ENCODE data around the gene NR3C1. TPM values are rescaled to one million over a fixed set of nuclear protein-coding genes. Genes with fewer than 3 reads are reported as not detected.

Gene NR3C1
- total RNA-seq, 1 donor from 2014 or later = 59.9 TPM

DNA sequence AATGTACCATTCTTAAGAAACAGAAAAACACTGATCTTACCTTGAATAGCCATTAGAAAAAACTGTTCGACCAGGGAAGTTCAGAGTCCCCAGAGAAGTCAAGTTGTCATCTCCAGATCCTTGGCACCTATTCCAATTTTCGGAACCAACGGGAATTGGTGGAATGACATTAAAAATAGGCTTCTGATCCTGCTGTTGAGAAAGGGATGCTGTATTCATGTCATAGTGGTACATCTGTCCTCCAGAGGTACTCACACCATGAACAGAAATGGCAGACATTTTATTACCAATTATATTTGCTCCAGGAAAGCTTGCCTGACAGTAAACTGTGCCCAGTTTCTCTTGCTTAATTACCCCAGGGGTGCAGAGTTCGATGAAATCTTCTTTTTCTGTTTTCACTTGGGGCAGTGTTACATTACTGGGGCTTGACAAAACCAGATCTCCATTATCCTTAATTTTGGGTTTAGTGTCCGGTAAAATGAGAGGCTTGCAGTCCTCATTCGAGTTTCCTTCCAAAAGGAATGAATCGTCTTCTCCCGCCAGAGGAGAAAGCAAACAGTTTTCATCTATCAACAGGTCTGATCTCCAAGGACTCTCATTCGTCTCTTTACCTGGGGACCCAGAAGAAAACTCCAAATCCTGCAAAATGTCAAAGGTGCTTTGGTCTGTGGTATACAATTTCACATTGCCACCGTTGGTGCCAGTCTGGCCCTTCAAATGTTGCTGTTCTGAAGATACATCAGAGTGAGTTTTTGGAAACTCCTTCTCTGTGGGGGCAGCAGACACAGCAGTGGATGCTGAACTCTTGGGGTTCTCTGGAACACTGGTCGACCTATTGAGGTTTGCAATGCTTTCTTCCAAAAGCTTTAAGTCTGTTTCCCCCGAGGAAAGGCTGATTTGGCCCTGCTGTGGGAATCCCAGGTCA lies 3.6 kb downstream of the NR3C1 start:
- DNase-seq (ENCODE audit: low read depth) = peak; percentile 17

DNA sequence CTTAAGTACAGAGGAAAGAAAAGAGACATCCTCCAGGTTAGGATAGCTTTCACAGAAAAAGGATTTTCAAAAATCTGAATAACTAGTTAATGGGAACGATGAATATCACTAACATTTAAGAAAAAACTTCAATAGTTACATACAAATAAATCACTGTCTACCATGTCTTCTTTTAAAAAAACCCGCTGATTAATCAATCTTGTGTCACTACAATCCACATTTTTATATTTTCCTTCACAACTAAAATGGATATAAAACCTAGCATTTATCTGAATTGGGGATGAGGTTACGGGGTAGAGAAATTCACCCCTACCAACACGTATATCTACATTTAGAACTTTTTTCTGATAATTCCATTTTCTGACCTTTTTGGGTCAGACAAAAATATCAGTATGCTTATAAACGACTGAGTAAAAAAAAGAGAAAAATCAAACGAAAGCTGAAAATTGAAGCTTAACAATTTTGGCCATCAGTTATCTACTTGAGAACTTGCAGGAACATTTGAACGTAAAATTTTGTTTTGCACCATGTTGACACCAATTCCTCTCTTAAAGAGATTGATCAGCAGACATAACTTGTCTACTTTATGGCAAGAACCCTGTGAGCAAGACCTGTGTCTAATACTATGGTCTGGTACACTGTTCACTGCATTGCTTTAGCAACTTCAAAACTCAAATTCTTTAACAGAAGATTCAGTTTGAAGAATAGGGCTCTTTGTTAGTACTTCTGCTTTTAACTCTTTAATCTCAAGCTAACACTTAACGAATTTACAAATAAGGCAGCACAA lies 4.8 kb downstream of the NR3C1 start:
- DNase-seq (ENCODE audit: low read depth) = peak; percentile 24

DNA sequence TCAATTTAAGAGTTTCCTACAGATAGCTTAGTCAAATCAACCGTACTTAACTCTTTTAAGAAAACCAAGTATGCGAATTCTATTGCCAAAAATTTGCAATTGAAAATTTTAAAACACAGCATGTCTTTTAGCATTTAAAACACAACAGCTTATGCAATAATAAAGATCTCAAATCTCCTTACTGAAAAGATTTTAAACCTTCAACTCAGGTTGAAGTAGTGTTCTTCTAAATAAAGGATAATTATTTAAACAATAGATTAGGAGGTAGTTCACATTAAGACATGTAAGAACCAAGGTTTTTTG lies 5.5 kb downstream of the NR3C1 start:
- peak; percentile 17 for DNase-seq (ENCODE audit: low read depth)

DNA sequence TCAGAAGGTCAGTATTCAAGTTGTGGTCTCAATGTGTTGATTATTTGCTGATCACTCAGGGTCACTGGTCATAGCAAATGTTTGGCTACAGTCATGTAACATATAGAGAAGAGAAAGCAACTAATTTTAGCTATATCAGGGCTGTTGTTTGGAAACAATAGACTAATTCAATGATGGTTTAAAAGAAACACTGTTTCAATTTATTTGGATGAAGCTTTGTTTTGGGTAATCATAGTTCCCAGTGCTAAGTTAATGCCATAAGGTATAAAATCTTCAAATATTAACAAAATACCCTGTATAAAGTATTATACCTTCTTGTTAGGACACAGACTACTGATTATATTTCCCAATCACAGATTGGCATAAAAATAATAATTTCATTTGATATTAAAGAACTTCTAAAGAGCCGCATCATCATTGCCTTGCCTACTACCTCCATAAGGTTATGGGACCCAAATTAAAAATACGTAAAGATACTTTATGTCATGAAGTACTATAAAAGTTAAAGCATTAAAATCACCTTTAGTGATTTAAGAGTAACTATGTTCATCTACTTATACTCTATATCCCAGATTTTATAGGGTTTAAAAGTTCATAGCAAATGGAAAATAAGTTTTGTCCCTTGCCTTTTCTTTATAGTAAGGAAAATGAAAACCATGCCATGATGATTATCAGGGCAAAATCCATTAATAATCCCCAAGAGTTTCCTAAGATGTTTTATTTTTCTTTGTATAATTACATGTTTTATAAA lies 6.0 kb downstream of the NR3C1 start:
- peak; percentile 16 for DNase-seq (ENCODE audit: low read depth)

DNA sequence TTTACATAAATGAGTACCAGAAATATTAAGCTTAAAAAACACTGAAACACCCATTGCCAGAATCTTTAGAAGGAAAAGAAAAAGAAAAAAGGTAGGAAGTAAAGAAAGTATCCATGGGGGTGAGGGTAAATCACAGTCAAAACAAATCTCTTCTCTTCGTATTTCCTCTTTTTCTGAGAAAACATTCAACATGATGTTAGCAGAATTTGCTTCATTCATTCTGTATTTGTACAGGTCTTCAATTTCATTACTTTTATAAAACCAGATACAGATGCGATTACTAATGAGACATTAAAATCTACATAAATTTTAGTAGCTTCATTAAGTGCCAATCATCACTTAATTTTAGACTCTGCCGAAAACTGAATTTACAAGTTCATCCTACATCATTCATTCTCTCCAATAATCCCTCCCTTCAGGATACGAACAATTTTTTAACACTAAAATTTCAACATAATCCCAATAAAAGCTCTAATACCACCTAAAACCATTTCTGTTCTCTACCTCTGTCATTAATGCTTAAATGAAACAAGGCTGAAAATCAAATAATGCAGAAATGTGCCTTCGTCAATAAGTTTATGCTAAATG lies 7.0 kb downstream of the NR3C1 start:
- no peak for DNase-seq (ENCODE audit: low read depth)

DNA sequence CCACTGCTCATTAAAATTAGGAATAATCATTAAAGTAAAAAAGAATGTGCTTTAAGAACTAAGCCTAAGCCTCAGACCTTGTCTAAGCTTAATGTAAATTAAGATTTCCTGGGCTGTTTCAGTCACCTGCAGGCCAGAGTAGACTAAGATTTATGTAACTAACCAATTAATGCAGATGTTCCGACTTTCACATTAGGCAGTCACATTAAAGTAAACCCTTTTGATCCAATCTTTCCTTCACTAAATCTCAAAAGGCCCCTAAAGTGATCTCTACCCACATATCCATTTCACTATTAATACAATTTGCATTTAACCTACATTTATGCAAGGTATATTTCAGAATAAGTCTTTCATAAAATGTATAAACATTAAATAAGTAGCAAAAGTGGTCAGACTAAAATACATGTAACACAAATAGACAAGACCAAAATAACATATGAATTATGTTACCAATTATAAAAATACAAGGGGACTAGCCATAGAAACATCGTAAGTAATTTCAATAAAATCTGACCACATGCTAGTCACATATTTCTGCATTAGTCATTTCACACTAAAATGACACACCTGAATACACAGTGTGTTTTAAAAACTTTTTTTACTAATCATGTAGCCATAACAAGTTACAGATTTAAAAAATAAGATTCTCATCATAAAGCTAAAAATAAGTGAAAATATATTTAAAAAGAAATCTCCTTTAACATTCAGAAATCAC lies 7.7 kb downstream of the NR3C1 start:
- DNase-seq (ENCODE audit: low read depth) = no peak

DNA sequence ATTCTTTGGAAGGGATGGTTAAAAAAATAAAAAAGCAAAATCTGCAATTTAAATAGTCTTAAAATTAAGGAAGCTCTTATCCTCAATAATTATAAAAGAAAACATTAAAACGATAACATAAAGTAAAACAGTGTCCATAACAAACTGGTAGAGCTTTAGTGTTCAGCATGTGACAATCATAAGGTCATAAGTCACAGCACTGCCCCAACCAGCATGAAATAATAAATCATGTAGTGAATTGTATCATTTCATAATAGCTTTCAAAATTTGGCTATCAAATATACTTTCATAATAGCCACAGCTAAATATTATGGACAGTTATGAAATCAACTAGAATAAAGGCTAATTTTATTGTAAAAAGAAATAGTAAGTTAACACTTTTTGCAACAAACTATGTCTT lies 10.0 kb downstream of the NR3C1 start:
- DNase-seq (ENCODE audit: low read depth) = no peak

DNA sequence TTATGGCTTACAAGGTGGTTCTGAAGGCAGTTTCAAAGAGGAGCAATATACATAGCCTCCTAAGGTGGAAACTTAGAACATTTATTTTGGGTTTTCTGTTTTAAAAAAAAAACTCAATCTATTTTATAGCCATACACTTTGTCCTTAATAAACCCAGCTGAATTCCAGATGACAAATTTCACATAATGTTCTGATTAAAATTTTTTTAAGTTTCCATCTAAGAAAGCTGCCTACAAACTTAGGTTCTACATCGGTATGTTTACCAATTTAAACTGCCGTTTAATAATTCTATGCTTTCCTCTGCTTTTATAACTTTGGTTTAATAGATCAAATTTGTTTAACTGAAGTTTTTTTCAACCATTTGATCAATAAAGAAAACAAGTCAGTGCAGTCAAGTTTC lies 12.5 kb downstream of the NR3C1 start:
- no peak for DNase-seq (ENCODE audit: low read depth)

DNA sequence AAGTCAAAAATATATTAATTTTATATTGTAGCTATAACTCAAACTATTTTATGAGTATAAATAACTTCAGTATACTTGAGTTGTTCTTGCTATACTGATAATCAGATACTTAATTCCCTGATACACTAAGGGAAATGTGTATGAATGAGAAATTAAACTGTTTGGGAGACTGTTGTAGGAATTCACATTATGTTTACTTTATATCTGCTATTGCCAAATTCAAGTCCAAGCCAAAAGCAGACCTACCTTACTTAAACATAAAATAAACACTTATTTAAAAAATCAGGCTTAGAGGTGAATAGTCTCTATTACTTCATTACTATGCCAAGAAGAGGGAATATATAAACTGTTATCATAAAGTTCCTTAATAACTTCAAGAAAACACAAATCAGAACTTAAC lies 13.2 kb downstream of the NR3C1 start:
- DNase-seq (ENCODE audit: low read depth) = no peak

DNA sequence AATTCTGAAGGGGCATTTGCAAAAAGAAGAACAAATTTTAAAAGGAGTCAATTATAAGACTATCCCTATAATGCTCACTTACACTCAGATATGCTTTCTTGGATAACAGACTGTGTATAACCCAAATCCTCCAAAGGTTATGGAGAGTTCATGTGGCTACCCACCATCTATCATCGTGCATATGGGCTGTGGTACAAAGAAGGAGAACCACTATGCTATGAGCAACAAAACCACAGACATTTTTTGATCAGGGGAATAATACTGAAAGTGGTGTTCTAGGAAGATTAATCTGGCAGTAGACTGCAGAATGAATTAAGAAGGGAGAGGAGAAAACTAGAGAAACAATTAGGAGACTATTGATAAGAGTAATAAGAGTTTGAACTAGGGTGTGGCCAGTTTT lies 16.8 kb downstream of the NR3C1 start:
- peak; percentile 55 for DNase-seq (ENCODE audit: low read depth)

DNA sequence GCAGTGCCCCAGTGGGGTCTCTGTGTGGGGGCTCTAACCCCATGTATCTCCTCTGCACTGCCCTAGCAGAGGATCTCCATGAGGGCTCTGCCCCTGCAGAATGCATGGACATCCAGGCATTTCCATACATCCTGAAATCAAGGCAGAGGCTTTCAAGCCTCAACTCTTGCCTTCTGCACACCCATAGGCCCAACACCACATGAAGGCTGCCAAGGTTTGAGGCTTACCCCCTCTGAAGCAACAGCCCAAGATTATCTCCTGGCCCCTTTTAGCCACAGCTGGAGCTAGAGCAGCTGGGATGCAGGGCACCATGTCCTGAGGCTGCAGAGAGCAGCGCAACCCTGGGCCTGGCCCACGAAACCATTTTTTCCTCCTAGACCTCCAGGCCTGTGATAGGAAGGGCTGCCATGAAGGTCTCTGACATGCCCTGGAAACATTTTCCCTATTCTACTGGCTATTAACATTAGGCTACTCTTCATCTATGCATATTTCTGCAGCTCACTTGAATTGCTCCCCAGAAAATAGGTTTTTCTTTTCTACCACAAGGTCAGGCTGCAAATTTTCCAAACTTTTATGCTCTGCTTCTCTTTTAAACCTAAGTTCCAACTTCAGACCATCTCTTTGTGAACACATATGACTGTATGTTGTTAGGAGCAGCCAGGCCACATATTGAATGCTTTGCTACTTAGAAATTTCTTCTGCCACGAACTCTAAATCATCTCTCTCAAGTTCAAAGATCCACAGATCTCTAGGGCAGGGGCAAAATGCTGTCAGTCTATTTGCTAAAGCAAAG lies 18.4 kb downstream of the NR3C1 start:
- DNase-seq (ENCODE audit: low read depth) = no peak

DNA sequence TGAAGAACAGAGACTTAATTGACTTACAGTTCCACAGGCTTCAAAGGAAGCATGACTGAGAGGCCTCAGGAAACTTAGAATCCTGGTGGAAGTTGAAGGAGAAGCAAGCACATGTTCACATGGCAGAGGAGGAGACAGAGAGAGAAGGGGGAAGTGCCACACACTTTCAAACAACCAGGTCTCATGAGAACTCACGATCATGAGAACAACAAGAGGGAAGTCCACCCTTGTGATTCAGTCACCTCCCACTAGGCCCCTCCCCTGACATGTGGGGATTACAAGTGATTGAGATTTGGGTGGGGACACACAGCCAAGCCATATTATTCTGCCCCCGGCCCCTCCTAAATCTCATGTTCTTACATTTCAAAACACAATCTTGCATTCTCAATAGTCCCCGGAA lies 19.5 kb downstream of the NR3C1 start:
- DNase-seq (ENCODE audit: low read depth) = no peak

DNA sequence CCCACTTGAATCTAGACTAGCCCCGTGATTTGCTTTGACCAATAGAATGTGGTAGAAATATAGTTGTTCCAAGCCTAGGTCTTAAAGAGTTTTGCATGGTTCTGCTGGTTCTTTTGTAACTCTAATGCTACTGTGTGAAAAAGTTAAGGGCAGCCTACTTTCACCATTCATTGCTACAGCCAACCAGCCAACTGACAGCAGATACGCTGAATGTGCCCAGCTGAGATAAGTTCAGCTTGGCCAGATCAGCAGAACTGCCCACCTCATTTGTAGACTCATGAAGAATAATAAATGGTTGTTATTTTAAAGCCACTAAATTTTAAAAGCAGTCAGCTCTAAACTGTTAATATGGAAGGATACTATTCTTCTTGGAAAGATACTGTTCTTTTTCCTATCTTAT lies 23.9 kb downstream of the NR3C1 start:
- no peak for DNase-seq (ENCODE audit: low read depth)

DNA sequence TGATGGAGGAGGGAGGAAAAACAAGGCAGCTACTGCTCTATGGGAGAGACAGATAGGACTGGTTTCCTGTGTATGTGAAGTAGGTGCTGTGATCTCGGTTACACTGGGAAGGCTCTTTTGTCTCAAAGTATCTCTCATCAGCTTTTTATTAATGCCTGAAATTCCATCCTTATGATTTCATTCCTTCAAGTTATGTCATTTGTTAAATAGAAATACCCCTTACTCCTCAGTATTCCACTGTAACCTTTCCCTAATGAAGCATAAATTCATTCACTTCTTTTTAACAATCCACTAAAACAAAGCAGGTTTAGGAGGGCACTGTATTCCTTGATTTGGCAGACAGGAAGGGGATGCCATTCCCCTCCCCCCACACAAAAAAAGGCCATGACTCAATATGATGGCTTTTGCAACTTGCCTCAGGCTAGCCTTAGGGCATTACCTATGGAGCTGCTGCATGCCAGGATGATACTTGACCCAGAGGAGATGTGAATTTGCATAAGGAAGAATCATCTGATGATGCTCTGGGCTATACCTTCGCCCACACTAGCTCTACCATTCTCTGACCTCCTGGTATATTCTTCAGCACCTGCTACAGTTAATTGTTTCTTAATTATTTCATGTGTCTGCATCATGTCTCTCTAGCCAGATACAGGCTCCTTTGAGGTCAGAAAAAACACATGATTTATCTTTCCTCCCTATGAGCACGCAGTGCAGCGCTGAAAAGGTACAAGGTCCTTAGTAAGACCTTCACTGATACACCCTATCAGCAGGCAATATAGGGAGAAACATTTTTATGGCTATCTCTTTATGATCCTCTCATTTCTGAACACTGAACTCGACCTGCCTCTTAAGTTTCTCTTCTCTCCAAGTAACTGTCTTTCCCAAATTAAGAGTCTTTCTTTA lies 26.3 kb downstream of the NR3C1 start:
- DNase-seq (ENCODE audit: low read depth) = peak; percentile 36

DNA sequence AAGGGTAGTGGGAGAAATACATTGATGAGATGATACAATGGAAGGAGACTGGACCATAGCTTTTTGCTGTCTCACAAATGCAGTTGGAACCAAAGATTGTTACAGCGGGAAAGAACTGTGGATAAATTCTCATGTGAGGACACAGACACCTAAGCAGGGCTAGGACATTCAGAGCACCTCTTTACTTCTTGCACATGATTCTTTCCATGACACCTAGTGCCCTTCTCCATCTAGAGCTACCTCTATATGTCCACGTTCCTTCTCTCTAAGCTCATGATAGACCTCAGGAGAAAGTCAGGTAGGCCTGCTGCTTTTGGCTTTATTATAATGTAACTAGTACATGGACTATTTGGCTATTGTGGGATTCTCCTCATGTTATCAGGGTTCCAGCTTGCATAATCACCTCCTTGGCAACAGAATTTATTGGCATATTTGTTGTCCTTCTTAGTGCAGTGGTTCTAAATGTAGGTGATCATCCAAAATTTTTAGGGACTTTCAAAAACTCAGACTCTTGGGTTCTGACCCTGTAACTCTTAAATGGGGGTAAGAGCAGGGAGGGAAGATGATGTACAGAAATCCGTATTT lies 27.2 kb downstream of the NR3C1 start:
- no peak for DNase-seq (ENCODE audit: low read depth)

DNA sequence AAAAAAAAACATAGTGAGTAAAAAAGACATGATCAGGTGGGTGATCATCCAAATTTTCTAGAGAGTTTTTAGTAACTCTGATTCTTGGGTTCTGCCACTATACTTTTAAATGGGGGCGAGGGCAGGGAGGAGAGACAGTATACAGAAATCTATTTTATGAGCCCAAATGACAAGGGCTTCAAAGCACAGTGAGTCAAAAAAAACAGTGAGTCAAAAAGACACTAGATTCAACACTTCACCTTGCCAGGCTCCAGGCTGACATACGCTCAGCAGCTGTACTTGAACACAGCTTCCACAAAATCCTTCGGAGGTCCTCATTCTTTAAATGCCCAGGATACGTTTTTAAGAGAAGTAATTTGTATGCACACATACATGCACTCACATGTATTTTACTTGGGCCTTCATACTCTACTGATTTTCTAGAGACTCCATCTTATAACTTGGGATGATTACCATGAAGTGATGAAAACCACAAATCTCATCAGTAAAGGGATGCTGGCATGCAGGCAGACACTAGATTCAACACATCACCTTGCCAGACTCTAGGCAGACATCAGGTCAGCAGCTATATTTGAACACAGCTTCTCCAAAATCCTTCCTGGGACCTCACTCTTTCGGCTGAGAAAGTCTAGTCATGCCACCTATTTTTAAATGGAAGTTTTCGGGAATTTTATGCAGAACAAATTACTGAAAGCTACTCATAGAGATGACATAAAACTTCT lies 28.8 kb downstream of the NR3C1 start:
- DNase-seq (ENCODE audit: low read depth) = no peak

DNA sequence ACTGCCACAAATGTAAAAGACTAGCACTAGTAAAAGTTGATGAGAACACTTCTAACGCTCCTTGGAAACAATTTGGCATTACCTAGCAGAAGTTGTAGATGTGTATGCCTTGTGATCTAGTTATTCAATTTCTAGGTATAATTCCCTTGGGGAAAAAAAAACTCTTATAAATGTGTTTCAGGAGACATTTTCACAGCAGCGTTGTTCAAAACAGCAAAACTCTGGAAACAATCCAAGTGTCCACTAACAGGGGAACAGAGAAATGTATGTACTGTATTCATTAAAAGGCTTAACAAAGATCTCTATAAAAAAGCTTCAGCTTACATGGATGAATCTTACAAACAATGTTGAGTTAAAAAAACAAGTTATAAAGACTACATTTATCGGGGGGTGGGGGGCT lies 30.4 kb downstream of the NR3C1 start:
- DNase-seq (ENCODE audit: low read depth) = no peak

Data from myocyte (in vitro differentiated cells).